ENCODE results near the gene RREB1.

Gene RREB1

DNA sequence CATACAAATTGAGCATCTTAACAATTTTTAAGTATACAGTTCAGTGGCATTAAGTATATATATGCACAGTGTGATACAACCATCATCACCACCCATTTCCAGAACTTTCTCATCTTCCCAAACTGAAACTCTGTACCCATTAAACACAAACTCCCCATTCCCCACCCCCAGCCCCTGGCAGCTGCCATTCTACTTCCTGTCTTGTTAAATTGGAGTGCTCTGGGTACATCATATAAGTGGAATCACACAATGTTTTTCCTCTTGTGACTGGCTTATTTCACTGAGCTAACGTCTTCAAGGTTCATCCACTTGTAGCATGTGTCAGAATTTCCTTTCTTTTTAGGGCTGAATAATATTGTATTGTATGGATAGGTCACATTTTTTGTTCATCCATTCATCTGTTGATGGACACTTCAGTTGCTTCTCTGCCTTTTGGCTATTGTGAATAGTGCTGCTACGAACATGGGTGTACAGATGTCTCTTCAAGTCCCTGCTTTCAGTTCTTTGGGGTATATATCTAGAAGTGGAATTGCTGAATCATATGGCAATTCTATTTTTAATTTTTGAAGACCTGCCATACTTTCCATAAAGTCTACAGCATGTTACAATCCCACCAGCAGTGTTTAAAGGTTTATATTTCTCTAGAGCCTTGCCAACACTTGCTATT is 19.6 kb upstream of the RREB1 start:
- DNase-seq (ENCODE audit: low read depth, low spot score), result no peak

DNA sequence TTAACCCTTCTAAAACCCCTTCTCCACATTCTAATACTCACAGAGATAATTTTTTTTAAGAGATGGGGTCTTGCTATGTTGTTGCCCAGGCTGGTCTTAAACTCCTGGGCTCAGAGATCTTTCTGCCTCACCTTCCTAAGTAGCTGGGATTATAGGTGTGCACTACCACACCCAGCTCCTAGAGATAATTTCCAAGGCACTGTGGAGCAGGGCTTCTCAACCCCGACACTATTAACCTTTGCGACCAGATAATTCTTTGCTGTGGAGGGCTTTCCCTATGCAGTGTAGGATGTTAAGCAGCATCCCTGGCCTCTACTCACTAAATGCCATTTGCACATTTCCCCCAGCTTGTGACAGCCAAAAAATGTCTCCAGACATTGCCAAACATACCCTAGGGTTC is 8.8 kb upstream of the RREB1 start:
- no peak for DNase-seq (ENCODE audit: low read depth, low spot score)

GRCh38 chr6:7100072-7100752 is 7.5 kb upstream of the RREB1 start:
- DNase-seq (ENCODE audit: low read depth, low spot score), result no peak

DNA sequence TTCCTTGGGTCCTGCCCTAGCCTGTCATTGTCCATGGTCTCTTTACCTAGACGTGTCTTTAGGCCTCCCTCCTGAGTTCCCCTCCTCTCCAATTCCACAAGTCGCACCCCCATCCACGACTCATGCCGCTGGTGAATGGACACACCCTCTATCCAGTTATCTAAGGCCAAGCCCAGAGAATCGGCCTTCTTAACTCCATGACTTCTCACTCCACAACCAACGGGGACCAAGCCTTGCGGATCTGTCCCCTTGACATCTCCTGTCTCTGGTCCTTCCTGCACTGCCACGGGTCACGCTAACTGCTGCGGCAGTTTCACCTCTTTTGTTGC is 7.0 kb upstream of the RREB1 start:
- no peak for DNase-seq (ENCODE audit: low read depth, low spot score)

DNA sequence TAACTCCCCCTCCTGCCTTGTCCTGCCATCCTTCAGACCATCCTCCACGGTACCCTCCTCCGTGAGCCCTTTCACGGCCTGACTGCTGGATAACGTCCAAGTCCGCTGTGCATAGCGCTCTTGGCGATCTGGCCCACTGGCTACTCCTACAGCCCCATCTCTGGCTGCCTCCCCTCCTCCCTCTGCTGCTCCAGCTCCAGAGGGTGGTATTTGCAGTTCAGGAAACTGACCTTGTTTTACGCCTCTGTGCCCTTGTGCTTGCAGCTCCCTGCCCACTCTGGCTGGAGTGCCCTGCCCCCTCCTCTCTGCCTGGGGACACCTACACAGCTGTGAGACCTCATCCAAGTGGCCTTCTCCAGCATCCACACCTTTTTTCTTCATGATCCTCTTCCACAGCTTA is 6.5 kb upstream of the RREB1 start:
- DNase-seq (ENCODE audit: low read depth, low spot score), result no peak

GRCh38 chr6:7104752-7105151 is 3.0 kb upstream of the RREB1 start:
- DNase-seq (ENCODE audit: low read depth, low spot score), result no peak

GRCh38 chr6:7106215-7106751 is 1.5 kb upstream of the RREB1 start:
- DNase-seq (ENCODE audit: low read depth, low spot score), result no peak

DNA sequence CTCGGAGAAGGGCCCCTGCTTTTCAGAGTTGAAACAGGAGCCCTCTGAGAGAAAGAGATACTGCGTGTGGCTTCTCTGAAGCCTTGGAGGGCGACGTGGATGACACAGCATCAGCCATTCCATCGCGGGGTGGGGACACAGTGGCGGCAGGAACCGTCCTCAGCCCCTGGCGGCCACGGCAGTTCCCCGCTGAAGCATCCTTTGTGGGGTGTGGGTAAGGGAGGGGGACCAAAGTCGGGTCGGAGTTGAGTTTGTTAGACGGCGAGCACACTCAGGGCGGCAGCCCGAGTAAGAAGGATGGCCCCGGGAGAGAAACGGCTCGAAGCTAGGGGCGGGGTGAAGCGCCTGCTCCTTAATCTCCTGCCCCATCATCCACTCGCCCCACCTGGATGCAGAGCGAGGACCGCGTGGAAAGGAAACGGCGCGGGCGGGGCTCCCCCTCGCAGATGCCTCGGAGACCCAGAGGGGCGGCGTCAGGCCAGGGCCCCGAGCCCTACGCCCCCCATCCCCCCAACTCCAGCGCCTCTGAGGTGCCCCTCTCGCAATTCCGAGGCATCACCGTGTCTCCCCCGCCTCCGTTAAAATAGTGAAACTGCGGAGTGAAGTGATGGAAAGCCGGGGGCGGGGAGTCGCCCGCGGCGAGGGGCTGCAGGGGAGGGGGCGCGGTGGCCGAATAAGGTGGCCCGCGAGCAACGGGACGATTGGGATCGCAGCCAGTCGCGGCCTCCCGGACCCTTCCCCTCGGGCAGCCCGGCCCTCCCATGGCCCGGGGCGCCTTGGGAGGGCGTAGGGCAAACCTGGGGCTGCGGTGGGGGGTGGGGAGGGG is 796 bp upstream of the RREB1 start:
- DNase-seq (ENCODE audit: low read depth, low spot score), result peak; percentile 40

GRCh38 chr6:7108196-7108963 is 619 bp downstream of the RREB1 start:
- peak; percentile 78 for DNase-seq (ENCODE audit: low read depth, low spot score)

- peak; percentile 69 for DNase-seq (ENCODE audit: low read depth, low spot score)
Observed at GRCh38 chr6:7108964-7109836, 1.4 kb downstream of the RREB1 start.

- no peak for DNase-seq (ENCODE audit: low read depth, low spot score)
Observed at GRCh38 chr6:7110092-7110792, 2.5 kb downstream of the RREB1 start.

- DNase-seq (ENCODE audit: low read depth, low spot score), result no peak
Observed at GRCh38 chr6:7111095-7111690, 3.4 kb downstream of the RREB1 start.

- no peak for DNase-seq (ENCODE audit: low read depth, low spot score)
Observed at GRCh38 chr6:7112171-7112570, 4.4 kb downstream of the RREB1 start.

DNA sequence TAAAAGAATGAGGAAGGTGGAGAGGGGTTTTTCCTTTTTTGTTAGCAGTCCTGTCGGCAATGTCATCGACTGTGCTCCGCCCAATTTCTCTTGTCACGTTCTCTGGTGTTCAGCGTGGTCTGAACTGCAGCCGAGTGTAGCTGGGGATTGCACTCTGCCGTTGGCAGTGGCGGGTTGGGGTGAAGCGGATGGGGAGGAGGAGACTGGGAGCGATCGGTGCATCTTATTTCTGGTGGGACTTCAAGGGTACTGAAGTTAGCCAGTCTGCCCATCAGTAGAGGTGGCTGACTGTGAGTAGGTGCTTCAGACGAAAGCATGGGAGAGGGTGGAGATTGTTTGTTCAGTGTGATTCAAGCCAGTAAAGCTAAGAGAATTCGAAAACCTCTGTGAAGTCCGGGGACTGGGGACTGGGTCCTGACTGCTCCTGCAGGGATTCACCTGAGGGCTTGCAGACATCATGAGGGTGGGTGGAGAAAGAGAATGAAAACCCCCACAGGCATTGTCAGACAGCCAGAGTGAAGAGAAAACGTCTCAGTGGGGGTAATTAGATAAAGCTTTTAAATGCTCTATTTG is 5.1 kb downstream of the RREB1 start:
- DNase-seq (ENCODE audit: low read depth, low spot score), result peak; percentile 29

DNA sequence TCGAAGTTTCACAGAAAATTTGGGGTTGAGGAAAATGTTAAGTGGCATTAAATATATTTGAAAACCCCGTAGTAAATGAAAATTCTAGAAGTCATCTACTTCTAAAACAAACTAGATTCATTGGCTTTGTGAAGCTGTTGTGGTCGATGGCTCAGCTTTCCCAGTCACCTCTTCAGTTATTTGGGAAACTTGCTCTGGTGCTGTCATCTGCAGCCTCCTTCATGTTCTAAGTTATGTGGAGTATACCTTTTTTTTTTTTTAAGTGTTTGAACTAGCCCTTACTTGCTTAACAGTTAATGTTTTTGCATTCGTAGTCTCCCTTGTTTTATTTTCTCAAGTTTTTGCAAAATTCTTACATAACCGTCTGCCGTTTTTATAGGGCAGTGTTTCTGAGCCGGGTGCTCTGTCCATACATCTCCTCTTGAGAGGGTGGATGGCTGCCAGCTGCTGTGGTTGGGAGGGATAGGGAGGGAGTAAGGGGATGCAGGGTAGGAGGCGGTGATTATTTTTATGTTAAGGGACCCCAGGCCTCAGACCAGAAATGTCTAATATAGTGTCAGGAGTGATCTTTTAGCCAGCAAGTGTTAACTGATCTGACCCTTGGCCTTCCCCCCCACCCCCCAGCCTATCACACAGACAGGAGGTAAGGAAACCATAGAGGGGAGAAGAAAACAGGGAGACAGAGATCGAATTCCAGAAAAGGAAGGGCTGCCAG is 7.1 kb downstream of the RREB1 start:
- DNase-seq (ENCODE audit: low read depth, low spot score), result no peak

DNA sequence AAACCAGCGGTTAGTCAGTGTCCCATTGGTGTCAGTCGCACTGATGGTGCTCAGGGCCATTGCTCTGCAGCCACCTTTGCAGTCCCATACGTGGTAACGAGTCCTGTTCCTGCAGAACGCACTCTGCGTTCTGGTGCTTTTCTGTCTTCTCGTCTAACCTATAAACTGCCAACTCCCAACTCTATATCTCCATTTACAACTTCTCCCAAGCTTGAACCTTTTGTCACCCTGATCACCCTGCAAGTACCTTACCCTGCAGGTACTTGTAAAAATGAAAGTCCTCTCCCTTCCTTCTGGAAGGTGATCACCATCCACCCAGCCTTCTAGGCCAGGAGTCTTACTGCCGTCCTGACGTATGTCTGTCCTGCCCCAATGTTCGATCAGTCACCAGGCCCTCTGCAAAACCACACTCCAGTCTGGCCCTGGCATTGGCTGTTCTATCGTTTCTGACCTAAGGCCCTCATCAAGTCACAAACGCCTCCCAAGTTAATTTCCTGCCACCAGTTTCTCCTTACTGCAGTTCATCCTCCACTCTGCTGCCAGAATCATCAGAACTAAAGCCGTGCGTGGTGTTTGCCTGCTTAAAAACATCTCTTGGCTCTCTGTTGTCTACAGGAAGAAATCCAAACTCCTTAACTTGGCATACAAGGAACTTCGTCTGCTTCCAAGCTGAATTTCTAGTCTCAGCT is 7.9 kb downstream of the RREB1 start:
- no peak for DNase-seq (ENCODE audit: low read depth, low spot score)

GRCh38 chr6:7119272-7119801 is 11.6 kb downstream of the RREB1 start:
- no peak for DNase-seq (ENCODE audit: low read depth, low spot score)

DNA sequence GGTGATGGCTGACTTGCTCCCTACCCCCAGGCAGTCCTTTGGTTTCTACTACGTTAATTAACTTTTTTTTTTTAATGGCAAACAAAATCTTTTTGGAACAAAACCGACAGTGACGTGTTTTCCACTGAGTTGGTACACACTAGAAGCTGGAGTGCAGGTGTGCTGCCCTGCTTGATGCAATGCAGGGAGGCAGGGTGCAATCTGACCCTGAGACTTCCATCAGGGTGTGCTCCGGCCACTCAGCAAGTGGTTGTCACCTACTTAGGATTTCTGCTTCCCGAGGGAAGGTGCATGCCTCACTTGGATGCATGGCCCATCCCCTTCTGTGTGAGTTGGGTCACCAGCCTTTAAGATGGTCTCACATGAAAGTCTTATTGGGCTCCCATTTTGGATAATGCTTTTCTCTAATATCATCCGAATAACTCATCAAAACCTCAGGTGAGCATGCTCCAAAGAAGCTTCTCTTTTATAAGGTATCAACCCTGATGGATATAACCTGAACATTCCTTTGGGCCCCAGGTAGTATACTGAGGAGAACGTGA is 14.0 kb downstream of the RREB1 start:
- DNase-seq (ENCODE audit: low read depth, low spot score), result no peak
